Measurements from ENCODE around the gene PRMT5. TPM values are rescaled to one million over a fixed set of nuclear protein-coding genes. Genes with fewer than 3 reads are reported as not detected.

The PRMT5 gene
- total RNA-seq, 1 donor from 2014 or later, result 91.6 TPM

DNA sequence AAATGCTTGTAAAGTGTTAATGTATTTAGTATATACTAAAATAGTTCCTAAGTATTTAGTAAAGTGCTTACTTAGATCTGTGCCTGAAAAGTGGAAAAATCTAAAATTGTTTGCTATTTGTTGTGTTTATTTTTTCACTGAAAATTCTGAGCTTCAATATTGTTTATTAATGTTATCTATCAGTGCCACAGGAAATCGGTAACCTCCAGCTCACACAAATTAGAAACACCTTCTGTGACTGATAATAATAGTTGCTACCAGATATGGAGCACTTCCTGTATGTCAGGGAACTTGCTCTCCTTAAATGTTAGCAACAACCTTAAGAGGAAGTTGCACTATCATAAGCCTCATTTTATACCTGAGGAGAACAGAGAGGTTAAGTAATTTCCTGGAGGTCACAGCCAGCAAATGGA is 58.4 kb downstream of the PRMT5 start:
- peak overlapping the region; percentile 91 for H3K4me3 Mint-ChIP-seq (ENCODE audit: unreplicated experiment)
- no peak for TF ChIP-seq EZH2 (IDR thresholded peaks at IDR 0.05; ENCODE audit: insufficient read depth, low read length)
- TF ChIP-seq, protein P1, sequence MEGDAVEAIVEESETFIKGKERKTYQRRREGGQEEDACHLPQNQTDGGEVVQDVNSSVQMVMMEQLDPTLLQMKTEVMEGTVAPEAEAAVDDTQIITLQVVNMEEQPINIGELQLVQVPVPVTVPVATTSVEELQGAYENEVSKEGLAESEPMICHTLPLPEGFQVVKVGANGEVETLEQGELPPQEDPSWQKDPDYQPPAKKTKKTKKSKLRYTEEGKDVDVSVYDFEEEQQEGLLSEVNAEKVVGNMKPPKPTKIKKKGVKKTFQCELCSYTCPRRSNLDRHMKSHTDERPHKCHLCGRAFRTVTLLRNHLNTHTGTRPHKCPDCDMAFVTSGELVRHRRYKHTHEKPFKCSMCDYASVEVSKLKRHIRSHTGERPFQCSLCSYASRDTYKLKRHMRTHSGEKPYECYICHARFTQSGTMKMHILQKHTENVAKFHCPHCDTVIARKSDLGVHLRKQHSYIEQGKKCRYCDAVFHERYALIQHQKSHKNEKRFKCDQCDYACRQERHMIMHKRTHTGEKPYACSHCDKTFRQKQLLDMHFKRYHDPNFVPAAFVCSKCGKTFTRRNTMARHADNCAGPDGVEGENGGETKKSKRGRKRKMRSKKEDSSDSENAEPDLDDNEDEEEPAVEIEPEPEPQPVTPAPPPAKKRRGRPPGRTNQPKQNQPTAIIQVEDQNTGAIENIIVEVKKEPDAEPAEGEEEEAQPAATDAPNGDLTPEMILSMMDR (IDR thresholded peaks at IDR 0.05; ENCODE audit: insufficient read depth, low read depth, low read length), result no peak
- peaks cover 7% of the 10 kb centered on the region for H3K36me3 ChIP-seq (ENCODE audit: insufficient read depth, low read length)
- DNase-seq (ENCODE audit: low read depth), result no peak
- H3K9me3 ChIP-seq (ENCODE audit: insufficient read depth, low read depth, low read length), result no peaks in the 10 kb centered on the region
- peak overlapping the region; percentile 87 for H3K27ac ChIP-seq (ENCODE audit: low read depth, low read length)
- peaks cover 3% of the 10 kb centered on the region for H3K36me3 Mint-ChIP-seq (ENCODE audit: low read depth, unreplicated experiment)
- peaks cover 11% of the 10 kb centered on the region for H3K4me1 Mint-ChIP-seq (ENCODE audit: low read depth, unreplicated experiment)
- H3K27me3 ChIP-seq (ENCODE audit: insufficient read depth, low read length), result no peaks in the 10 kb centered on the region
- H2AFZ ChIP-seq (ENCODE audit: low read depth, low read length), result peak overlapping the region; percentile 73
- FAIRE-seq, result no peak
- peak overlapping the region; percentile 70 for H3K4me3 ChIP-seq (ENCODE audit: insufficient read depth, low read depth, low read length)
- peaks cover 22% of the 10 kb centered on the region for H4K20me1 ChIP-seq (ENCODE audit: insufficient read depth, low read length)
- peaks cover 11% of the 10 kb centered on the region for H3K4me1 ChIP-seq (ENCODE audit: insufficient read depth, low read length)
- H3K27ac Mint-ChIP-seq (ENCODE audit: unreplicated experiment), result peak overlapping the region; percentile 99
- H3K4me2 ChIP-seq (ENCODE audit: low read length), result peak overlapping the region; percentile 90
- H3K9ac ChIP-seq (ENCODE audit: low read length), result peak overlapping the region; percentile 84
- H3K9me3 Mint-ChIP-seq (ENCODE audit: unreplicated experiment), result no peaks in the 10 kb centered on the region
- peaks cover 27% of the 10 kb centered on the region for H3K79me2 ChIP-seq (ENCODE audit: insufficient read depth, low read length)
- no peaks in the 10 kb centered on the region for H3K27me3 Mint-ChIP-seq (ENCODE audit: low read depth, unreplicated experiment)

Other genes starting within 250 kb of the PRMT5 start
- 81.2 and 82.8 TPM in 2 replicates for gene OXA1L, start 162.7 kb downstream of the PRMT5 start, total RNA-seq
- gene SLC7A7, start 113.9 kb downstream of the PRMT5 start, total RNA-seq, result 13.3 and 14.3 TPM in 2 replicates
- gene MRPL52, start 99.5 kb downstream of the PRMT5 start, total RNA-seq, result 169 and 182 TPM in 2 replicates
- 911 and 1,063 TPM in 2 replicates for gene MMP14, start 92.8 kb downstream of the PRMT5 start, total RNA-seq
- 142 and 157 TPM in 2 replicates for gene LRP10, start 57.6 kb downstream of the PRMT5 start, total RNA-seq
- 0.48 and 0.79 TPM in 2 replicates for gene REM2, start 46.2 kb downstream of the PRMT5 start, total RNA-seq
- 43.9 and 49.3 TPM in 2 replicates for gene RBM23, start 10.2 kb downstream of the PRMT5 start, total RNA-seq
- 6.6 and 10.4 TPM in 2 replicates for gene HAUS4, start 27.7 kb upstream of the PRMT5 start, total RNA-seq
- gene AJUBA, start 53.2 kb upstream of the PRMT5 start, total RNA-seq, result 117 and 146 TPM in 2 replicates
- gene C14orf93, start 80.8 kb upstream of the PRMT5 start, total RNA-seq, result 3.6 and 3.8 TPM in 2 replicates
- gene PSMB5, start 105.5 kb upstream of the PRMT5 start, total RNA-seq, result 232 and 239 TPM in 2 replicates
- gene PSMB11, start 112.8 kb upstream of the PRMT5 start, total RNA-seq, result not detected in 2 replicates
- gene CDH24, start 128.1 kb upstream of the PRMT5 start, total RNA-seq, result 17.4 and 22.2 TPM in 2 replicates
- 186 and 208 TPM in 2 replicates for gene ACIN1, start 165.8 kb upstream of the PRMT5 start, total RNA-seq
- 79.5 and 83.9 TPM in 2 replicates for gene C14orf119, start 166.1 kb upstream of the PRMT5 start, total RNA-seq
- gene CIROP, start 175.6 kb upstream of the PRMT5 start, total RNA-seq, result not detected in 2 replicates
- gene CEBPE, start 189.9 kb upstream of the PRMT5 start, total RNA-seq, result not detected in 2 replicates